ENCODE data around the gene FCRLB.
"Not testable (repeated sequence)": the region's sequence is repeated elsewhere in the genome, so short reads cannot be mapped to it uniquely, and the experiment has no call there.

FCRLB gene

GRCh38 chr1:161720956-161721737 lies at the start of gene FCRLB:
Gene FCRLB, plus strand, starts transcription at chr1:161721544. Its CDS starts 1,129 bp downstream, at chr1:161722673.
- H3K27ac ChIP-seq, result no peak within 1 kb of the TSS
- H3K4me3 ChIP-seq, result no peak within 1 kb of the TSS

GRCh38 chr1:161673437-161673836 lies 47.9 kb upstream of the FCRLB start:
- H3K4me3 ChIP-seq, H3K27ac ChIP-seq: not testable (repeated sequence)

- H3K27ac ChIP-seq, H3K4me3 ChIP-seq: not testable (repeated sequence)
These were observed 46.9 kb upstream of the FCRLB start for GRCh38 chr1:161674447-161674846.

GRCh38 chr1:161674908-161675307 lies 46.4 kb upstream of the FCRLB start:
- not testable (repeated sequence) for H3K27ac ChIP-seq, H3K4me3 ChIP-seq

GRCh38 chr1:161676441-161676840 lies 44.9 kb upstream of the FCRLB start:
- H3K4me3 ChIP-seq, result no peak overlapping the region
- H3K27ac ChIP-seq, result peak overlapping the region in 1 of 21 experiments; percentile 54

GRCh38 chr1:161676958-161677689 lies 44.2 kb upstream of the FCRLB start:
- peak overlapping the region in 1 of 21 experiments; percentile 54 for H3K27ac ChIP-seq

GRCh38 chr1:161678500-161678899 lies 42.8 kb upstream of the FCRLB start:
- H3K4me3 ChIP-seq, result no peak overlapping the region

More at GRCh38 chr1:161676958-161677689, 44.2 kb upstream of the FCRLB start:
- H3K4me3 ChIP-seq, result no peak overlapping the region

GRCh38 chr1:161681879-161682278 lies 39.5 kb upstream of the FCRLB start:
- Histone ChIP-seq H3K27ac (no peak overlapping the region), H3K4me3 (no peak overlapping the region)

More at GRCh38 chr1:161678500-161678899, 42.8 kb upstream of the FCRLB start:
- H3K27ac ChIP-seq, result no peak overlapping the region

- no peak overlapping the region for H3K27ac ChIP-seq
- H3K4me3 ChIP-seq, result no peak overlapping the region
These were observed 32.4 kb upstream of the FCRLB start for GRCh38 chr1:161688946-161689345.

GRCh38 chr1:161691846-161692245 lies 29.5 kb upstream of the FCRLB start:
- Histone ChIP-seq H3K4me3 (no peak overlapping the region), H3K27ac (no peak overlapping the region)

- H3K27ac ChIP-seq, H3K4me3 ChIP-seq: not testable (repeated sequence)
These were observed 28.2 kb upstream of the FCRLB start for GRCh38 chr1:161693020-161693712.

GRCh38 chr1:161698302-161698701 lies 23.0 kb upstream of the FCRLB start:
- not testable (repeated sequence) for H3K4me3 ChIP-seq

GRCh38 chr1:161702250-161702649 lies 19.1 kb upstream of the FCRLB start:
- H3K27ac ChIP-seq, result no peak overlapping the region

More at GRCh38 chr1:161698302-161698701, 23.0 kb upstream of the FCRLB start:
- H3K27ac ChIP-seq, result not testable (repeated sequence)

GRCh38 chr1:161705537-161705936 lies 15.8 kb upstream of the FCRLB start:
- no peak overlapping the region for H3K4me3 ChIP-seq
- H3K27ac ChIP-seq, result no peak overlapping the region

More at GRCh38 chr1:161702250-161702649, 19.1 kb upstream of the FCRLB start:
- H3K4me3 ChIP-seq, result no peak overlapping the region

- Histone ChIP-seq H3K4me3 (no peak overlapping the region), H3K27ac (peak overlapping the region in 4 of 21 experiments; percentile 9 to 52 (median 30))
These were observed 15.2 kb upstream of the FCRLB start for GRCh38 chr1:161706113-161706481.

- Histone ChIP-seq H3K4me3 (no peak within 1 kb of the TSS), H3K27ac (peak within 1 kb of the TSS in 6 of 21 experiments; percentile 9 to 57 (median 44))
These were observed 14.6 kb upstream of the FCRLB start, which contains the start of gene FCRLA for GRCh38 chr1:161706482-161707347. Gene FCRLA, plus strand, starts transcription at chr1:161707229. Its CDS starts 36 bp downstream, at chr1:161707265.

- H3K4me3 ChIP-seq, result no peak overlapping the region
These were observed 13.8 kb upstream of the FCRLB start for GRCh38 chr1:161707503-161707902.

GRCh38 chr1:161709373-161709772 lies 12.0 kb upstream of the FCRLB start:
- Histone ChIP-seq H3K27ac (no peak overlapping the region), H3K4me3 (no peak overlapping the region)

More at GRCh38 chr1:161707503-161707902, 13.8 kb upstream of the FCRLB start:
- peak overlapping the region in 2 of 21 experiments; percentile 46 to 54 for H3K27ac ChIP-seq

- no peak overlapping the region for H3K4me3 ChIP-seq
- no peak overlapping the region for H3K27ac ChIP-seq
These were observed 10.8 kb upstream of the FCRLB start for GRCh38 chr1:161710560-161710959.

All from skin epidermis (tissue), 12 donors.